ENCODE data around the gene FFAR3. TPM values are rescaled to one million over a fixed set of nuclear protein-coding genes. Genes with fewer than 3 reads are reported as not detected.

The FFAR3 gene
- total and polyA plus RNA-seq, 9 of the 15 experiments (the other 6 are each of a cell fraction or from before 2014, with no cell fraction given) = not detected

GRCh38 chr19:35408284-35409171 lies 50.3 kb downstream of the FFAR3 start:
- no peaks in the 10 kb centered on the region for H4K20me1 ChIP-seq (replicated peaks; ENCODE audit: control insufficient read depth, insufficient read depth, low read length)
- H3K9ac ChIP-seq (ENCODE audit: insufficient read depth in 1 of 2, low read depth in 2 of 2, low read length in 2 of 2) = no peak overlapping the region
- FAIRE-seq = no peak
- 2% methylated on average over 13 of the region's 13 CpGs for WGBS (ENCODE audit: insufficient coverage, low coverage, missing lambda C conversion rate)
- in situ Hi-C loops (cut with MboI) (no loop called here), intact Hi-C loops (cut with micrococcal nuclease) (no loop called here)
- ATAC-seq = no peak
- H3K27ac ChIP-seq (ENCODE audit: extremely low read depth, low read depth, low read length) = no peak overlapping the region
- H3K4me1 ChIP-seq (replicated peaks in 1 of 2; ENCODE audit: control insufficient read depth in 2 of 2, insufficient read depth in 2 of 2, low read length in 2 of 2) = peaks cover 2 to 4% of the 10 kb centered on the region in 2 experiments; a peak in 3 of 5 replicates
- CTCF ChIA-PET (ENCODE audit: low intra/inter-chr PET ratio) = no interaction called here
- no peak for TF ChIP-seq ZNF140 (CRISPR knock-in tag; IDR thresholded peaks at IDR 0.05)
- TF ChIP-seq ESRRA (IDR thresholded peaks at IDR 0.05; ENCODE audit: borderline replicate concordance, low read depth) = 0 out of 2 replicates have a peak, but pooled peaks have one; percentile 18
- BruUV-seq (replicated peaks) = no TSS peak
- POLR2A ChIA-PET = interaction anchor here (0.6 to 1.2 kb wide), 3 partner anchors 9 to 397 kb away, joined by 3 to 4 read pairs (median 4); no protein-coding TSS in a partner anchor
- no peak overlapping the region for H2AFZ ChIP-seq (ENCODE audit: low read depth, low read length)
- no peaks in the 10 kb centered on the region for H3K79me2 ChIP-seq (ENCODE audit: control insufficient read depth, insufficient read depth, low read length)
- no peak overlapping the region for H3K4me3 ChIP-seq
- H3K4me2 ChIP-seq (ENCODE audit: insufficient read depth, low read length) = no peak overlapping the region
- no peak for DNase-seq (ENCODE audit: extremely low read depth in 1 of 4, low spot score in 3 of 4)
- peaks cover 22 to 28% of the 10 kb centered on the region in 2 experiments for H3K27me3 ChIP-seq (ENCODE audit: control insufficient read depth in 2 of 2, insufficient read depth in 2 of 2, low read length in 2 of 2)
- H3K9me1 ChIP-seq (ENCODE audit: control insufficient read depth, insufficient read depth, low read length) = no peaks in the 10 kb centered on the region
- no peaks in the 10 kb centered on the region for H3K9me3 ChIP-seq (replicated peaks; ENCODE audit: control insufficient read depth, insufficient read depth, low read depth, low read length)
- no peaks in the 10 kb centered on the region for H3K36me3 ChIP-seq (ENCODE audit: control insufficient read depth, insufficient read depth, low read length)

DNA sequence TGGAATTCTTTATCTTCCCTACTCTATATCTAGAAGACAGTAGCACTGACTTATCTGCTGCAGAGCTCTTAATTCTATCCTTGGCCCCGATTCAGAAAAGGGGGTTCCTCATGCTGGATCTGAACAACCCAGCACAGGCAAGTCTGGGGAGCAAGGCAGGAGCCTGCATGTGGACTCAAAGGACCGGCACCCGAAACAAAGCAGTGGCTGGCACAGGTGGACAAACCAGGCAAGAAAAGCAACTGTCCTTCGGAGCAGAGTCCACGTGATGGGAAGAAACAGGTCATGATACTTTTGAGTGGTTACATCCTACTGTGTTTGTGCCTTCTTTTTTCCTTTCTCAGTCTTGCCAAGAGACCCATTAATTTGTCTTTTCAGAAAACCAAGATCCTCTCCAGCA lies 50.9 kb downstream of the FFAR3 start:
- H3K79me2 ChIP-seq (ENCODE audit: control insufficient read depth, insufficient read depth, low read length) = no peaks in the 10 kb centered on the region
- peak; percentile 32; the same call in 1 of the 2 replicates for TF ChIP-seq ZNF512 (tag; IDR thresholded peaks at IDR 0.05)
- TF ChIP-seq HSF4 (CRISPR knock-in tag; IDR thresholded peaks at IDR 0.05; ENCODE audit: borderline replicate concordance) = no peak
- TF ChIP-seq GTF3C2 (IDR thresholded peaks at IDR 0.05; ENCODE audit: borderline replicate concordance, extremely low read depth, insufficient read length) = no peak
- TF ChIP-seq PRPF4 (IDR thresholded peaks at IDR 0.05; ENCODE audit: insufficient read depth, low read depth, low read length, poor library complexity, severe bottlenecking) = no peak
- TF ChIP-seq FOXJ2 (tag; IDR thresholded peaks at IDR 0.05) = peak; percentile 30; the same call in 1 of the 2 replicates
- no peak for TF ChIP-seq SAP30 (IDR thresholded peaks at IDR 0.05; ENCODE audit: borderline replicate concordance, insufficient read depth, low read depth, low read length, poor library complexity, severe bottlenecking)
- in situ Hi-C loops (cut with MboI) = no loop called here

More for the DNA sequence above, 50.9 kb downstream of the FFAR3 start:
- H3K4me3 ChIP-seq = no peak overlapping the region
- ATAC-seq (no peak), FAIRE-seq (no peak), DNase-seq (ENCODE audit: extremely low read depth in 1 of 4, low spot score in 3 of 4) (no peak)
- CTCF ChIA-PET (ENCODE audit: low intra/inter-chr PET ratio) = no interaction called here
- no peak overlapping the region for H3K9ac ChIP-seq (ENCODE audit: insufficient read depth in 1 of 2, low read depth in 2 of 2, low read length in 2 of 2)
- no peak overlapping the region for H2AFZ ChIP-seq (ENCODE audit: low read depth, low read length)
- H3K4me1 ChIP-seq (replicated peaks in 1 of 2; ENCODE audit: control insufficient read depth in 2 of 2, insufficient read depth in 2 of 2, low read length in 2 of 2) = peaks cover 0 to 3% of the 10 kb centered on the region in 2 experiments; a peak in 1 of 5 replicates
- H3K27me3 ChIP-seq (ENCODE audit: control insufficient read depth in 2 of 2, insufficient read depth in 2 of 2, low read length in 2 of 2) = peaks cover 28 to 32% of the 10 kb centered on the region in 2 experiments
- no peak overlapping the region for H3K27ac ChIP-seq (ENCODE audit: extremely low read depth, low read depth, low read length)
- H3K36me3 ChIP-seq (ENCODE audit: control insufficient read depth, insufficient read depth, low read length) = no peaks in the 10 kb centered on the region
- POLR2A ChIA-PET = no interaction called here
- no TSS peak for BruUV-seq (replicated peaks)
- no peaks in the 10 kb centered on the region for H3K9me3 ChIP-seq (replicated peaks; ENCODE audit: control insufficient read depth, insufficient read depth, low read depth, low read length)
- no peaks in the 10 kb centered on the region for H4K20me1 ChIP-seq (replicated peaks; ENCODE audit: control insufficient read depth, insufficient read depth, low read length)
- WGBS (ENCODE audit: insufficient coverage, low coverage, missing lambda C conversion rate) = 4% methylated on average over 5 of the region's 5 CpGs
- no peaks in the 10 kb centered on the region for H3K9me1 ChIP-seq (ENCODE audit: control insufficient read depth, insufficient read depth, low read length)
- no peak overlapping the region for H3K4me2 ChIP-seq (ENCODE audit: insufficient read depth, low read length)
- intact Hi-C loops (cut with micrococcal nuclease) = no loop called here
